K562 (cell line): ENCODE results near the gene TMOD2.

ENCODE experiments used
- CREM ChIP-seq: IDR thresholded peaks from 2 replicates; pipeline ENCODE4 v1.6.1; 2014; ENCODE audit warnings: antibody characterized with exemption, low read depth
- CTCF ChIP-seq, 3 experiments: IDR thresholded peaks in 2 of 3; conservative IDR thresholded peaks in 1 of 3; 2 replicates each; pipeline ENCODE4 v1.5.1; 2011 to 2012; ENCODE audit warnings: low read length in 3 of 3, mild to moderate bottlenecking in 3 of 3, control low read depth in 2 of 3, improper control_type of control experiment in 1 of 3, inconsistent platforms in 1 of 3, low read depth in 1 of 3, mixed read lengths in 1 of 3, moderate library complexity in 1 of 3; ENCODE audit not compliant: insufficient read depth in 2 of 3
- DLX4 ChIP-seq: fragments of 250-450 bp; sonication (Bioruptor Pico); IDR thresholded peaks from 2 replicates; pipeline ENCODE4 v1.6.1; 2021; ENCODE audit warnings: mild to moderate bottlenecking
- TRIM24 ChIP-seq, 2 experiments: fragments of 450-650 bp; IDR thresholded peaks; 2 replicates each; pipeline ENCODE4 v1.6.1; 2016
- ZBTB12 ChIP-seq: fragments of 250-450 bp; sonication (Bioruptor Pico); IDR thresholded peaks from 2 replicates; pipeline ENCODE4 v1.4.0; 2020

- TF ChIP-seq DLX4 (CRISPR knock-in tag) (no peak), CTCF (IDR thresholded peaks at IDR 0.05 in 2 of 3, conservative IDR thresholded peaks at IDR 0.05 in 1 of 3; ENCODE audit: insufficient read depth in 2 of 3, low read depth in 1 of 3, low read length in 3 of 3) (no peak), ZBTB12 (no peak), TRIM24 (IDR thresholded peaks at IDR 0.05) (no peak), CREM (no peak)
These were observed 9.4 kb downstream of the TMOD2 start for GRCh38 chr15:51760805-51761204.
